ENCODE measurements around the gene TMEM35A.
"Not testable (repeated sequence)": the region's sequence is repeated elsewhere in the genome, so short reads cannot be mapped to it uniquely, and the experiment has no call there.

TMEM35A gene, protein sequence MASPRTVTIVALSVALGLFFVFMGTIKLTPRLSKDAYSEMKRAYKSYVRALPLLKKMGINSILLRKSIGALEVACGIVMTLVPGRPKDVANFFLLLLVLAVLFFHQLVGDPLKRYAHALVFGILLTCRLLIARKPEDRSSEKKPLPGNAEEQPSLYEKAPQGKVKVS

DNA sequence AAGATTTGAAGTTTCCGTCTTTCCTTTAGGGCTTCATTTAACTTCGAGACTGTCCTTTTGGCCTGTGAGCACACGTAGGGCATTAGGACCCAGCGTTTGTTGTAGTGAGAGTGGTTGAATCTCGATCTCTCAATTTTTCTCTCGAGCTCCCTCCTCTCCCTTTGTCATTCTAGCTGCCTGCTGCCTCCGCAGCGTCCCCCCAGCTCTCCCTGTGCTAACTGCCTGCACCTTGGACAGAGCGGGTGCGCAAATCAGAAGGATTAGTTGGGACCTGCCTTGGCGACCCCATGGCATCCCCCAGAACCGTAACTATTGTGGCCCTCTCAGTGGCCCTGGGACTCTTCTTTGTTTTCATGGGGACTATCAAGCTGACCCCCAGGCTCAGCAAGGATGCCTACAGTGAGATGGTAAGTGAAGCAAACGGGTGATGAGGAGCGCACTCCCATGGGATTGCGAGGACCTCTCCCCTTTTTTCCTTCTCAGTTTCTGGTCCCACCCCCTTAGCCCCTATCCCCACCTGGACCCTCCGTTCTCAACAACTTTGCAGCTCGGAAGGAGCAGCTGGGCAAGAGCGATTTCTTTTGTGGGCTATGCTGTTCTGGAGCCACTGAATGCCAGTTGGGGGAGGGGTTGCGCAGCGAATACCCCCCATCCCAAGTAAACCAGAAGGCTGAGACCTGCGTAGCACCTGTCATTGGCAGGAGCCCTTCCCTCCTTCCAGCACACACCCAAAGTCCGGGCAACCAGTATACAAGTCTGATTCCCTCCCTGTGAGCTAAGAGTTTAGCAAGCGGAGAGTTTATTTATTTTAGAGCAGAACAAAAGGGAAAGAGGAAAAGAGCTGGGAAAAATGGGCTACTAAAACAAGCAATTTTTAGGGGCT, at the start of gene TMEM35A:
Gene TMEM35A (plus strand): TSS at position 164 of the 883 bp plus-strand sequence. CDS start 124 bp downstream, at position 288.
- no peak for DNase-seq (ENCODE audit: low read depth in 2 of 2)

DNA sequence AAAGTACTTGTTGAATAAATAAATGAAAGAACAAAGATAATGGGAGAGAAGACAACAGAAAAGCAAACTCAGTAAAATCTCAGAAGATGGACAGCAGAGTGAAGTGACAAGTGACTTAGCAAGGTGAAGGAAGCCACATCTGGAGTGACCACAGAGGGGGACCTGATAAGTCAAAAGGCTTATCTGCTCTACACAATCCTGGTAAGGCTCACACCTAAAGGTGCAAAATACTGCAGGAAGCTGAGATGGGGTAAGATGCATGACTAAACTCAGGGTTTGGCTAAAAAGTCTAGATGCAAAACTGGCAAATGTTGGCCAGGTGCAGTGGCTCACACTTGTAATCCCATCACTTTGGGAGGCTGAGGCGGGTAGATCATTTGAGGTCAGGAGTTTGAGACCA, 49.0 kb upstream of the TMEM35A start:
- no peak for DNase-seq (ENCODE audit: low read depth in 2 of 2)

DNA sequence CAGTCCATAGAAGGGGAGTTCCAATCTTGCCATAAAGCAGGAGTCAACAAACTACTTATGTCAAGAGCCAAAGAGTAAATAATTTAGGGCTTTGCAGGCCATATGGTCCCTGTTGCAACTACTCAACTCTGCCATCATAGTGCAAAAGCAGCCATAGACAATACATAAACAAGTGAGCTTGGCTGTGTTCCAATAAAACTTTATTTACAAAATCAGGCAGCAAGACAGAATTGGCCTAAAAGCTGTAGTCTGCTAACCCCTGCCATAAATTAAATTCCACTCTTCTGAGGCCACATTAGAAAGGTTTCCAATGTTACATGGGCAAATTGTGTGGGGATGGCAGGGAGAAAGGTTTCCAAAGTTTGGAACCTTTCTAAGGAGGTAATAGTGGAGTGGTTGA, 41.4 kb upstream of the TMEM35A start:
- DNase-seq (ENCODE audit: low read depth in 2 of 2): no peak

- DNase-seq (ENCODE audit: low read depth in 2 of 2): no peak
Observed at GRCh38 chrX:101040197-101040596, 38.5 kb upstream of the TMEM35A start.

DNA sequence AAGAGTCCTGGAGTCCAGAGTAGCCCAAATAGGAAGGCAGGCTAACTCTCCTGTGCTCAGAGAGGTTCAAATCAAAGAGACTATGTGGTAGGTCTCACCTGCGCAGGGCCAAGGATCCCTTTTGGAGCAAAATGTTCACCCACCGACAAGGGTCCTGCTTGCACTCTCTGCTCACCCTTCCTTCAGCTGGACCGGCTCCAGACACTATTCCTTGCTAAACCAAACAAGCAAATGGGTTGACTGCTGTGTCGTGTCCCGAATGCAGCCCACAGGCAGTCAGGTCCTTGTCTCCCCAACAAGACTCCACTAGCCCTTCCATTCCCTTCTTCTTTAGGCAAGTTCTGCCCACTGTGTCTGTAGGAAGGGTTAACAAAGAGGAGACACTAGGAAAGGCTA, 27.5 kb upstream of the TMEM35A start:
- no peak for DNase-seq (ENCODE audit: low read depth in 2 of 2)

DNA sequence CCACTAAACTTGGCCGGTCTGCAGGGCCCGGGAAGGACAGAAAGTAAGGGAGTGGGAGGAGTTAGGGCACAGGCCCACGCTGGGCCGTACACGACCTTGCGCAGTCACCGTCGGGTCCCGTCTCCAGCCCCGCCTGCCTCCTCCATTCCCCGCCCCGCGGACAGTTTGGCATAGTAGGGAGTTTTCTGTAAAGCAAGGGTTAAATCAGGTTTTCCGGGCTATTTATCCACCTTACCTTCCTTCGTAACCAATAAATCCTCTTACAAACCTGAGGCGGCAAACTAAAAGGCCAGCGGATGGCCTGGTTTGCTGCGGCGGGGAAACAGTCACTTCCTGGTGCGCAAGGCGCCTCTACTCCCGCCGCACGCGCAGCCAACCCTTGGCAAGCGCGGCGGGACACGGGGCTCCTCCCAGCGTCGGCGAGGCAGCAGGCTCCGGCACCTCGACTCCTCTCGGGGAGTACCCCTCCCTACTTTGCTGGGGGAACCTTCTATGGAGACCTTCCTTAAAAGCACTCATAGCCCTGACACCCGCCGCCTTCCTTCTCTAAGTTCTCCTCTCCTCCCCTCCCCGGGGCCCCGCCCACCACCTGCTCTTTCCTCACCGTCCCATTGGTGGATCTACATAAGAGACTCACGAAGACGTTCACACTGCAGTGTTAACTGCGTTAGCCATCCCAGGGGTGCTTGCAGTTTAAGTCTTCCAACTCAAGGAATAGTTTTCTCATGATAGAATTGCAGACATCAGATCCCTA, 27.0 kb upstream of the TMEM35A start, which contains the start of gene TRMT2B:
Gene TRMT2B (minus strand): TSS at position 563 of the 754 bp plus-strand sequence. CDS start 9,822 bp downstream, outside the sequence.
- peak; percentile 68 to 71 for DNase-seq (ENCODE audit: low read depth in 2 of 2)

- not testable (repeated sequence) for DNase-seq (ENCODE audit: low read depth in 2 of 2)
Observed at GRCh38 chrX:101056551-101056950, 22.1 kb upstream of the TMEM35A start.

DNA sequence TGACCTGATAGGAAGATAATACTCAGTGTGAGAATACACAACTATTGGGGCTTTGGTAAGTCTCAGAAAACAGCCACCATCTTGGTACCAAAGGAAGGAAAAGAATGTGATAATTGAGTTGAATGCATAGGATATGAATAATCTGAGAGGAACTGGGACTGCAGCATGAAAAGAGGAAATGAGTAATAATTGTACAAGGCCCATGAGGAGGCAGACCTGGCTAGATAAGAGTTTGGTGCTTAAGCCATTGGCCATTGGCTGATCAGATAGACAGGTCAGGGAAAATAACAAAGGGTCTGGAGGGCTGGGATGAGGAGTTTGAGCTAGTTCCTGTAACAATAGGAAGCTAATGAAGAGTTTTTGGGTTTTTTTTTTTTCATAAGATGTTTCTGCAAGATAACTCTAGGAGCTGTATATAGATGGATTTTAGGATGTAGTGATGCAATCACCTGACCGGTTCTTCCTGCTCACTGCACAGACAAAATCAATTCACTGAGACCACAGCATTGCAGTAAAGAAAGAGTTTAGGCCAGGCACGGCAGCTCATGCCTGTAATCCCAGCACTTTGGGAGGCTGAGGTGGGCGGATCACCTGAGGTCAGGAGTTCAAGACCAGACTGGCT, 21.5 kb upstream of the TMEM35A start:
- no peak for DNase-seq (ENCODE audit: low read depth in 2 of 2)

GRCh38 chrX:101062176-101062575, 16.5 kb upstream of the TMEM35A start:
- DNase-seq (ENCODE audit: low read depth in 2 of 2): no peak

DNA sequence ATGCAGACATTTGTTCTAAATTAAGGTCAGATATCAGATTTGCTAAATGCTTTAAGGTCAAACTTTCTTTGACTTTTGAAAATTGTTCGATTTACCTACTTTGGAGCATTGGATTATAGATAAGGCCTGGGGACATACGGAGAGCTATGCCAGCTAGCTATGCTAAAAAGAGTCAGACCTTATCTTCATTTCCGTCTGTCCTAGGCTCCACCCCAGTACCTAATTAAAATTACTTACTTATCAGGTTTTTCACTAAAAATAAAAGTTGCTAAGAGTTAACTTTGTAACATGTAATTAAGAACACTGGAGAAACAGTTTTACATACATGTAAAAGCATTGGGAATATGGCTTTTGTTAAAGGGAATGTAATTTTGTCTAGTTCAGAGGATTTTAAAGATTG, 7.1 kb upstream of the TMEM35A start:
- no peak for DNase-seq (ENCODE audit: low read depth in 2 of 2)

GRCh38 chrX:101079736-101080270, 1.1 kb downstream of the TMEM35A start:
- DNase-seq (ENCODE audit: low read depth in 2 of 2): no peak

- no peak for DNase-seq (ENCODE audit: low read depth in 2 of 2)
Observed at GRCh38 chrX:101080326-101081124, 1.8 kb downstream of the TMEM35A start.

- no peak for DNase-seq (ENCODE audit: low read depth in 2 of 2)
Observed at GRCh38 chrX:101081231-101081630, 2.6 kb downstream of the TMEM35A start.

GRCh38 chrX:101091817-101092216, 13.1 kb downstream of the TMEM35A start:
- no peak for DNase-seq (ENCODE audit: low read depth in 2 of 2)

DNA sequence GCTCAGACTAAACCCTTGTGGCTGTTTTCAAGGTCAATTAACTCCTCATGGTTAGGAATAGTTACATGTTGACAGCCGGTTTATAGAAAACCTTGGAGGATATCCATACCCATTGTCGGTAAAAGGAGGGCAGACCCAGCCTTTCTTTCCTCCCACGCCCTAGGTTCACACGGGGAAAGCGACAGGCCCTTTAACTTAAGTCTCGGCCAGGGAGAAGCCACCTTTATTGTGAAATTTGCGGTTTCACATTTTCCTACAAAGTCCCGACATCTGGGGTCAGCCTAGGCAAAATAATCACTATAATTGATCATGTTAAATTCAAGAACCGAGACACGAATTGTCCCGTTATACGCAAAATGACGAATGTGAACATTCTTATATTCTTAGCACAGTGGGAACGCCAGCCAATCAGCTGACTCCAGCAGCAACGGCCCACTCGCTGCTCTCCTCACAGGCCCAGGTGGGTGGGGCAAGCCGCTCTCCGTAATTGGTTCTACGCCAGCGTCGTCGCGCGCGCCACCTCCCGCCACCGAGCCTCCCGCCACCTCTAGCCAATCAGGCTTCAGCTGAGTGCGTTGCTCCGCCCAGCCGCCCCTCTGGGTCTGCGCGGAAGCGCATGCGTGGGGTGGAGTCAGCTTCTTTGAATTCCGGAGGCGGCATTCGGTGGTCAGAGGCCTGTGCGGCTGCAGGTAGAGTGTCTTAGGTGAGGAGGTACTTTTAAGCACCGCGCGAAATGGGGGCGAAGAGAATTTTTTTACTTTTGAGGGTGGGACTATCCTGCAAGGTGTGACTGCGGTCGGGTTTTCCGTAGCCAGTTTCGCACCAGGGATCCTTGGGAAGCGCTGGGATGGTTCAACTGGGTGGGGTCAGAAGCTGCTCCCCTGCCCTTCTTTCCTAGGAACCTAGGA, 19.1 kb downstream of the TMEM35A start, which contains the start of gene CENPI:
Gene CENPI (plus strand): TSS at position 659 of the 908 bp plus-strand sequence. CDS start 2,867 bp downstream, outside the sequence.
- peak; percentile 81 to 86 for DNase-seq (ENCODE audit: low read depth in 2 of 2)

GRCh38 chrX:101108284-101108683, 29.6 kb downstream of the TMEM35A start:
- no peak for DNase-seq (ENCODE audit: low read depth in 2 of 2)

- DNase-seq (ENCODE audit: low read depth in 2 of 2): no peak
Observed at GRCh38 chrX:101117701-101118100, 39.0 kb downstream of the TMEM35A start.

- no peak for DNase-seq (ENCODE audit: low read depth in 2 of 2)
Observed at GRCh38 chrX:101136235-101136634, 57.6 kb downstream of the TMEM35A start.

Data from stimulated activated CD4-positive, alpha-beta T cell treated with anti-CD3 and anti-CD28 coated beads, Interleukin-1b, Interleukin-23, amount 100 ng/mL, for 4 hours (primary cell).